Mesothelial cell of epicardium (in vitro differentiated cells): Measurements from ENCODE around the gene PABPC1L. TPM values are rescaled to one million over a fixed set of nuclear protein-coding genes. Genes with fewer than 3 reads are reported as not detected.

Source experiments
- DNase-seq, 2 experiments: peaks; one replicate each; pipeline ENCODE4 v3.0.0; 2021; ENCODE audit warnings: low spot score in 2 of 2; ENCODE audit not compliant: unreplicated experiment in 2 of 2
- H3K27ac Mint-ChIP-seq: 2 replicates; pipeline ENCODE4 v1.8.0; 2021; ENCODE audit warnings: mixed read lengths
- H3K27me3 Mint-ChIP-seq: 2 replicates; pipeline ENCODE4 v1.8.0; 2021; ENCODE audit warnings: low read depth, mixed read lengths
- H3K36me3 Mint-ChIP-seq: 2 replicates; pipeline ENCODE4 v1.8.0; 2021; ENCODE audit warnings: mixed read lengths
- H3K4me1 Mint-ChIP-seq: 2 replicates; pipeline ENCODE4 v1.8.0; 2021; ENCODE audit warnings: mixed read lengths
- H3K4me3 Mint-ChIP-seq: 2 replicates; pipeline ENCODE4 v1.8.0; 2021; ENCODE audit warnings: mild to moderate bottlenecking, moderate library complexity, mixed read lengths
- H3K9me3 Mint-ChIP-seq: 2 replicates; pipeline ENCODE4 v1.8.0; 2021; ENCODE audit warnings: mixed read lengths
- CTCF ChIP-seq: fragments of 200-600 bp; sonication (generic); IDR thresholded peaks from one replicate; pipeline ENCODE4 v1.5.0; 2021; ENCODE audit warnings: antibody characterized with exemption; ENCODE audit not compliant: unreplicated experiment
- total RNA-seq: library from RNA; stranded (reverse); gene quantifications from 3 replicates; pipeline ENCODE4 v1.2.1, GENCODE V29; 2021

PABPC1L gene
- total RNA-seq, 1 donor from 2014 or later = 135 TPM

GRCh38 chr20:44976698-44977097, 66.8 kb downstream of the PABPC1L start:
- Mint-ChIP-seq H3K27me3 (no peaks in the 10 kb centered on the region), H3K36me3 (peaks cover 29% of the 10 kb centered on the region), H3K27ac (no peak overlapping the region), H3K4me1 (no peaks in the 10 kb centered on the region), H3K4me3 (no peak overlapping the region), H3K9me3 (no peaks in the 10 kb centered on the region)
- TF ChIP-seq CTCF = no peak
- DNase-seq = no peak

GRCh38 chr20:44979090-44979621, 69.3 kb downstream of the PABPC1L start:
- Mint-ChIP-seq H3K36me3 (peaks cover 28% of the 10 kb centered on the region), H3K9me3 (no peaks in the 10 kb centered on the region), H3K4me3 (no peak overlapping the region), H3K27ac (no peak overlapping the region), H3K27me3 (no peaks in the 10 kb centered on the region), H3K4me1 (no peaks in the 10 kb centered on the region)
- TF ChIP-seq CTCF = no peak
- DNase-seq = no peak

- Mint-ChIP-seq H3K36me3 (peaks cover 14% of the 10 kb centered on the region), H3K4me1 (no peaks in the 10 kb centered on the region), H3K27ac (no peak overlapping the region), H3K27me3 (no peaks in the 10 kb centered on the region), H3K4me3 (no peak overlapping the region), H3K9me3 (no peaks in the 10 kb centered on the region)
- no peak for DNase-seq
- no peak for TF ChIP-seq CTCF
These were observed 72.0 kb downstream of the PABPC1L start for GRCh38 chr20:44981736-44982406.

- no peak for TF ChIP-seq CTCF
- H3K36me3 Mint-ChIP-seq = peaks cover 14% of the 10 kb centered on the region
- H3K27me3 Mint-ChIP-seq = no peaks in the 10 kb centered on the region
- H3K9me3 Mint-ChIP-seq = no peaks in the 10 kb centered on the region
- H3K4me3 Mint-ChIP-seq = no peak overlapping the region
- H3K27ac Mint-ChIP-seq = no peak overlapping the region
- no peaks in the 10 kb centered on the region for H3K4me1 Mint-ChIP-seq
- DNase-seq = no peak
These were observed 73.3 kb downstream of the PABPC1L start for GRCh38 chr20:44983093-44983674.

- H3K9me3 Mint-ChIP-seq = peaks cover 5% of the 10 kb centered on the region
- no peak overlapping the region for H3K27ac Mint-ChIP-seq
- H3K36me3 Mint-ChIP-seq = peaks cover 10% of the 10 kb centered on the region
- DNase-seq = no peak
- H3K4me3 Mint-ChIP-seq = no peak overlapping the region
- no peak for TF ChIP-seq CTCF
- no peaks in the 10 kb centered on the region for H3K4me1 Mint-ChIP-seq
- H3K27me3 Mint-ChIP-seq = no peaks in the 10 kb centered on the region
These were observed 78.8 kb downstream of the PABPC1L start for GRCh38 chr20:44988631-44989171.

Other genes starting within 250 kb of the PABPC1L start
- gene CCN5, start 194.7 kb upstream of the PABPC1L start, total RNA-seq = not detected in 3 replicates
- 0.16 to 0.27 TPM (median 0.20 TPM) in 3 replicates for gene KCNK15, start 164.2 kb upstream of the PABPC1L start, total RNA-seq
- 1.3 to 2.2 TPM (median 1.6 TPM) in 3 replicates for gene RIMS4, start 99.5 kb upstream of the PABPC1L start, total RNA-seq
- 113 to 116 TPM (median 114 TPM) in 3 replicates for gene YWHAB, start 24.4 kb upstream of the PABPC1L start, total RNA-seq
- 43.7 to 47.3 TPM (median 45.6 TPM) in 3 replicates for gene TOMM34, start 50.3 kb downstream of the PABPC1L start, total RNA-seq
- gene STK4, start 56.5 kb downstream of the PABPC1L start, total RNA-seq = 29.9 to 31.7 TPM (median 31.3 TPM) in 3 replicates
- gene KCNS1, start 191.1 kb downstream of the PABPC1L start, total RNA-seq = 0.09 TPM in 1 of 3 replicates, not detected in the others
- not detected in 3 replicates for gene WFDC5, start 205.1 kb downstream of the PABPC1L start, total RNA-seq
- not detected in 3 replicates for gene WFDC12, start 214.4 kb downstream of the PABPC1L start, total RNA-seq